Left lobe of liver (tissue), 2 donors: Measurements from ENCODE around the gene TMEM212. TPM values are rescaled to one million over a fixed set of nuclear protein-coding genes. Genes with fewer than 3 reads are reported as not detected.
"Not testable (repeated sequence)": the region's sequence is repeated elsewhere in the genome, so short reads cannot be mapped to it uniquely, and the experiment has no call there.

Experiments
- ATAC-seq: fragments of 200-7000 bp; cut with Tn5 transposase; one replicate; pipeline ENCODE4 v1.9.1; 2020; ENCODE audit warnings: mild to moderate bottlenecking, moderate library complexity
- DNase-seq: peaks from one replicate; pipeline ENCODE4 v3.0.0-alpha.2; 2020; ENCODE audit warnings: low spot score
- total RNA-seq: library from RNA; stranded (reverse); gene quantifications from one replicate; pipeline ENCODE4 v1.2.1, GENCODE V29; 2021
- donor health status: DM: no; HTN: no; CAD: no; lungs with moderate emphysema.
- donor health status: DM: no; HTN: yes; CAD: no.

Gene TMEM212
- total RNA-seq, 1 donor from 2014 or later = not detected

DNA sequence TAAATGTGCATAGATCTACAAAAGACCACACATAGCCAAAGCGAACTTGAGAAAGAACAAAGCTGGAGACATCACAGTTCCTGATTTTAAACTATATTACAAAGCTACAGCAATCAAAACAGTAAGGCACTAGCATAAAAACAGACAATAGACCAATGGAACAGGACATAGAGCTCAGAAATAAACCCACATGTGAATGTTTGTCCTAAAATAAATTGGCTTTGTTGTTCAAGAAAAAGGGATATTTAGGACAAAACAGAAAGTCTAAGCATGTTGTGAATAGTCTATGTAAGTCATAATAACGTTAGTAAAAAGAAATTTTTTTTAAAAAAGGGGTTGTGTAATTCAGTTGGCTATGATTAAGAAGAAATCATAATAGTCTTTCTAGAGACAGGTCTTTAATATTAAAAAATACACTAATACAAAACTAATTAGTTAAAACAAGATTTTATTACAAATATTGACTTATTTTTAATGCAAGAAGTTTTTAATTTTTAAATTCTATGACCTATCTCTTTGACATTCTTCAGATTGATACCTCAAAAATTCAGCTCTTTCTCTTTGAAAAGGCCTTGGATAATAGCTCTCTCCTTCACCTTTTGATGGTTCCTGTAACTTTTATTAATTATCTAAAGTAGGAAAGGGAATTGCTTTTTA is 11.6 kb downstream of the TMEM212 start:
- ATAC-seq (no peak), DNase-seq (no peak)

DNA sequence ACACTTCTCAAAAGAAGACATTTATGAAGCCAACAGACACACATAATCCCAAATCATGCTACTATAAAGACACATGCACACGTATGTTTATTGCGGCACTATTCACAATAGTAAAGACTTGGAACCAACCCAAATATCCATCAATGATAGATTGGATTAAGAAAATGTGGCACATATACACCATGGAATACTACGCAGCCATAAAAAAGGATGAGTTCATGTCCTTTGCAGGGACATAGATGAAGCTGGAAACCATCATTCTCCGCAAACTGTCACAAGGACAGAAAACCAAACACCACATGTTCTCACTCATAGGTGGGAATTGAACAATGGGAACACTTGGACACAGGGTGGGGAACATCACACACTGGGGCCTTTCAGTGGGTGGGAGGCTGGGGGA is 15.6 kb downstream of the TMEM212 start:
- not testable (repeated sequence) for ATAC-seq, DNase-seq

DNA sequence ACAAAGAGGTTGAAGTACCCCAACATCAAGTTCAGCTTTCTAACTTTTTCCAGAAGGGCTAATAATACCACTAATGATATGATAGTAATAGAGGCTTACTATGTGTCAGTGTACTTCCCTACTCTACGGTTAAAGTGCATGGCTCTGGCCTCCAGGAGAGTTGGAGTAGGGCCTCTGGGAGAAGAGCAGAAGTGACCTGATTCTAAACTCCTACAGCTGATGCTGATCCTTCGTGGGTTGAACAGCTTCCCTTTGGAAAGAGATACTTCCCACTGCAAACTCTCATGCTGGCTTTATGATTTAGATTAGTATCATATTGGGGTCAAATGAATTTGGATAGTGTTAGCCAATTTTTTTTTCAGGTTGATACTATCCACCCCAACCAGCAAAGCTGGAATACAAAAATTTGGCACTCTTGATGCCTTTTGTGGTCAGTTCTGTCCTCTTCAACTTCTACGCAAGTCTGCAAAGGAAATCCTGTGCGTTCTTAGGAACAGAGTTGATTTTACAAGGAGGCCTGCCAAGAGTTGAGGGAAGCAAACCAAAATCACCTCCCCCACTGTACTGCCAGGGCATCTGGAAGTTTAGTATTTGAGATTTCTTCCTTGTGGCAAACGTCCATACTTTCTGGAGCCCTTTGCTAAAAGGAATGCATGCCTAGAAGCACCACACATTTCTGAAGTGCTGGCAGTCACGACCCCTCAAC is 17.8 kb downstream of the TMEM212 start:
- peak; percentile 46 for ATAC-seq

DNA sequence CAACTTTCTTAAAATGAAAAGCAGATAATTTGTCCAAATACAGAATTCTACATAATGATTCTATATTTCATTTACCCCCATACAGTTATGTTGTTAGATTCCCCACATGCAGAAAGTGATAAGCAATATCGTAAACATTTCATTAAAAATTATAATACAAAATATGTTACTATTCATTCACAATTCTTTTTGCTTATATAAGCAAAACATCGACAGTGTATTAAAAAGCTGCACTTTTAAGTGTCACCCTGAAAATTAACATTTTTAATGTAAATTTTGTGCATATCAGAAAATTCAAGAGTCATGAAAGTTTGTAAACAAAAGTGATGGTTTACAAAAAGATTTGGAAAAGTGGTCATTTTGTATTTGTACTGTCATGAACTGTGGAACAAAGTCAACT is 19.2 kb downstream of the TMEM212 start:
- DNase-seq (no peak), ATAC-seq (no peak)

More for the DNA sequence above, 17.8 kb downstream of the TMEM212 start:
- DNase-seq = no peak

DNA sequence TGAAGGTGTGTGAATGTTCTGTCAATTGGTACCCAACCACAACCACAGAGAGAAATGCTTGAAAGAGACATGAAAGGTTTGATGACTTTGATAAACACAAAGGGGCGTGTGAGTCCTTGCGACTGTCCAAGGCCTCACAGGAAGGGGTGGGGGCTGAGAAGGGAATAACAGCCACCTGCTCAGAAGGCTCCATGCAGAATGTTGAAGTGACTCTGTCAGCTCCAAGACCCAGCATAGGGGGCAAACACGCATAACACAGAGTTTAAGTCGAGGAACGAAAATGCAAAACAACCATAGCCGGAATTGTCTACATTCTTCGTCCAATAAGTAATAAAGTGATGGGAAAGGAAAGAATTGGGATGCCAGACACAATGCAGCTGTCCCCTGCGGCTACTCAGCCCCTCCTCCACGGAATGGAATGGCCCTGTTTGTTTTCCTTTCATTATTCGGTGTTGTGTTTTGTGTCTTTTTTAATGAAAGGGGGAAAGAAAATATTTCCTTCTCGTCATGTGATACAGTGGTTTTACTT is 19.9 kb downstream of the TMEM212 start:
- DNase-seq (no peak), ATAC-seq (no peak)

DNA sequence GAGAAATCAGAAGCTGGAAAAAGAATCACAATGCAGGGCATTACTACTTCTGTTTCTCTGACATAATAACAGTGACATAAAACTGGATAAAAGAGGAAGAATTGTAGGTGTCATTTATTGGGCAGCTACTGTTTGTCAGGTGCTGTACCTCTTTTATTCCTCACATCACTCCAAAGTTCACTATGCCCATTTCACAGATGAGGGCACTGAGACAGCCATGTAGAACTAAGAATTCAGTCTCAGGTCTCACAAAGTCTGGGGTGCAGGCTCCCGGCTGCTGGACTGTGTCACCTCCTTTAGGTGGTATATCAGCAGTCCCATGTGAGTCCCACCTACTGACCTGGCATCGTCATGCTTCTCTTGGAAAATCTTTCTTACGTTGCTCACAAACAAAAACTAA is 20.8 kb downstream of the TMEM212 start:
- DNase-seq = no peak
- no peak for ATAC-seq

DNA sequence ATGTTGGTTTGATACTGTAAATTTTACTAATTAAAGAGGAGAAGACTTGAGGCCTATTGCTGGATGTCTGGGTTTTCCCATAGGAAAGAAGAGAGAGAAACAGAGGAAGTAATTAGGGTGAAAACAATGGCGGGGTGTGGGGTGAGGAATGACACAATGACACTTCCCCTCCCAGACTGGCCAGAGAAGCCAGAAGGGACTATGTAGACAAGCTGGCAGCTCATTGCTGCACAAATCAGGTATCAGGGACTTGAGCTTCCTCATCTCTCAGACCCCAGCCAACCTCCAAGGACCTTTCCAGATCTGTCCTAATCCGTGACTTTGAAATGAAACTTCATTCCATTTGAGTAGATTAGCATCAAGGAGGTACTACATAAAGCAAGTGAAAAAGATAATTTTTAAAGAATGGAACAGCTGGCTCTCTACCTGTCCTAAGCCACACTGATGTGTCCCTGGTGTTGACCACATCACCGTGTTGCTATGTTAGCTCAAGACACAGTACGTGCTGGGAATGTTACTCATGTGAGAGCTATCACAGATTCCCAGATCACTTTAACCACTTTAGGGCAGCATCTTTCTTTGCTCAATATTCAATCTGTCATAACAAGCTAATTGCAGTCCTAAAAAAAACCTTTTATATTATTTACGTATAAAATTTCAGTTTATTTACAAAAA is 22.2 kb downstream of the TMEM212 start:
- ATAC-seq (no peak), DNase-seq (no peak)

DNA sequence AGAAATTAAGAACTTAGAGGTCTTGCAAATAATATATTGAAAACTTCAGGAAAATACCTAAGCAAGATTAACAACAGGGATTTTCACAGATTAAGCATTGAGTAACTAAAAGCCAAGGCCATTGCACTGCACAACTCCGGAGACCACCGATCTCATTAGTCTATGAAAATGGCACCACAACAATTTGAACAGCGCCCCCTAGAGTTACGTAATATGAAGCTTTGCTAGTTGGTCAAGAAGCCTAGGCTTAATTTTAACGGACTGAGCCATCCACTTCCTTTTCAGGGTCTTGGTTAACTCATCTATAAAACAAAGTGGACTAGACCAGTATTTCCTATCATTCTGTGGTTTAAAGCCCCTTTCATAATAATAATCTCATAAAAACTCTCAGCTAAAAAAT is 24.8 kb downstream of the TMEM212 start:
- ATAC-seq (no peak), DNase-seq (no peak)

DNA sequence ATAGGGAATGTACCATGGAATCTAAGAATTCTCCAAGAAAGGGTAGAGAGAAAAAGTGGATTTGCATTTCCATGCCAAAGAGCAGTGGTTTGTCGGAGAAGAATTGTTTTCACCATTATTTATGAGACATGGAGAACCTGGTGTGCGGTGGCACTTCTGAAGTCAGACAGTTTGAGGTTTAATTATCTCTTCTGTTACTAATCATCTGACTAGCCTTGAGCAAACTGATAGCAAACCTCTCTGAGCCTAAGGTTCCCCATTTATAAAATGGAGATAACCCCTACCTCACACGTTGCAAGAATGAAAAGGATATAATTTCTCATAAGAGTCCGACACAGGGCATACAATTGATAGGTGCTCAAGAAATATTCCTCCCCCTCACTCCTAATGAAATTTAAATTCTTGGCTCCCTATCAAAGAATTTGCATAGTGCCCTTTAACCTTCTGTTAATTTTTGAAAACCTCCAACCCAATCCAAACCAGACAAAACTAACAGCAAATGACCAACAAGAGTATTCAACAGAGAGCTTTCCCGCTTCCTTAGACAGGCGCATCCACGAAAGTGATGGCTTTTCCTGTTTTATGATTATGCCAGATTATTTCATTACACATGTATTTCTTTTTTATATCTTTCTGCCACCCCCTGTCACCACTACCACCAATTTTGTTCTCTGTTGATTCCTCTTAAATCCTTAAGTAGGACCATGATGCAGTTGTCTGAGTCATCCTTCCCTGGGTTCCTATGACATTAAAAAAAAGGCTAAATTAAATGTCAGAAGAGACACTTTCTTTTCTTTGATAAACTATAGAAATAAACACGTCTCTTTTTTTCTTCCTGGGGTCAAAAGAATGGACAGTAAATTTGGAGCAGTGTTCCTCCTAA is 28.5 kb downstream of the TMEM212 start:
- no peak for DNase-seq
- ATAC-seq = no peak

DNA sequence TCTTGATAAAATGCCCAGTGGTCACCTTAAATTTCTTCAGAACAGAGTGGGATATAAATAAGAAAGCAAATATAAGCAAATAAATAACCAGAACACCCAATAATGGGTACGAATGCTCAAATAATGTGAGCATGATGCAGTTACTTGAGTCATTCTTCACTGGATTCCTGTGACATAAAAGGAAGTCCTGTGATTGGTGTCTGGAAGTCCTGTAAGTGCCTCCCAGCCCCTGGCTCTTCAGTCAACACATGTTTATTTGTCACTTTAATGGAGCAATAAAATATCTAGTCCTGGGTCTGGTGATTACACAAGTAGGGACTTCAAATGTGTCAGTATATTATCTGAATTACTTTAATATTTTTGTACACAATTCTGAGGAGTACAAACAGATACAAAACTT is 30.4 kb downstream of the TMEM212 start:
- no peak for DNase-seq
- no peak for ATAC-seq

DNA sequence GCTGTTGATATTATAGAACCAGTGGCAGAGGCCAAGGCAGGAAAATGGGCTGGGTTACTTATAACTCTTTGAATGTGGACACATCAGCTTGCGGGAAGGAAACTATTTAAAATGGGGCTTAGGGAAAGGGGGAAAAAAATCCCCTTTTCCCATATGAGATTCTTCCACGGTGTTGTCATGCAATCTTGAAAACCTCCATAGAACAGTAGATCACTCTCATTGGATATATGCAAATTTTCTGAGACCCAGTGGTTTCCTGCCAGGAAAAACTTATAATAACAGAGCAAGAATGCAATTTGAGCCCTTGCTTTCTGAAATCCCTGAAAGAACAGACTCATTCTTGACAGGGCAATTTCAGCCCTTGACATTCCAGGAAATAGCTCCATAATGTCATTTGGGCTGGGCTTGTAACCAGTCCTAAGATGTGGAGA is 31.1 kb downstream of the TMEM212 start:
- no peak for ATAC-seq
- no peak for DNase-seq

DNA sequence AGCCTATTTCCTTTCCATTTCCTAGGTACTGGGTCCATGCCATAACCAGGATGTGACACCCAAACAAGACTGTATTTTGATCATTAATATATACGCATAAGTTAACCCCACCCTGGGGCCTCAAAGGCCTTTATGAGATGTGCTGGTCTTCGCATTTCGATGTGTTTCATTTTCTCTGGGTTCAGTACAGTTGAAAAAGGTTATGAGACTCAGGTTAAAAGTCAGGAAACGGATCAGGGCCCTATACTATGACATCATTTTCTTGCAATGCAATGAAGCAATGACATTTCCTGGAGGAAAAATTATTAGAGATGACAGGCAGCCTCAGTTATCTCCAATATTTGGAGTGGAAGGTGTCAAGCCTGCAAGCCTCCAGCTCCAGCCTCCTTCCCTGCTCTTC is 31.7 kb downstream of the TMEM212 start:
- ATAC-seq (no peak), DNase-seq (no peak)

DNA sequence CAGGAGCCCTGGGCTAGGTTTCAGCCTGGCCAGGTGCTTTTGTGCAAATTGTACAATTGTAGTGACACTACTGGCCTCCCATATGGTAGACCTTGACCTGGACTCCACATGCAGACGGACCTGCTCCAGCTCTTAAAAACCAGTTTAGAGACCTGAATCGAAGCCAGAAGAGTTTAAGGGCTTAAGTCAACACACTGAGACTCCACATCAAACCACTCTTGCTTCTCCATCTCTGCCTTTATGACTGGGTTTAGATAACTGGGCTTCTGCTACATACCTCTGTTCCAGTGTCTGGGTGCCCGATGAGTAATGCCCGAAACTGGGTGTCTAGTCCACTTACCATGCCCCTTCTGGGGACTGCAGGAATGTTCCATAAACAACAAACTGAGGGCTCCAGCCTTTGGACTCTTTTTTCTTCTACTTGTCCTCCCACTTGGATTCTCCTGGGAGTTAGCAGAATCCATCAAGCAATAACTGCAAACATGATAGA is 32.8 kb downstream of the TMEM212 start:
- ATAC-seq (peak; percentile 37), DNase-seq (no peak)

DNA sequence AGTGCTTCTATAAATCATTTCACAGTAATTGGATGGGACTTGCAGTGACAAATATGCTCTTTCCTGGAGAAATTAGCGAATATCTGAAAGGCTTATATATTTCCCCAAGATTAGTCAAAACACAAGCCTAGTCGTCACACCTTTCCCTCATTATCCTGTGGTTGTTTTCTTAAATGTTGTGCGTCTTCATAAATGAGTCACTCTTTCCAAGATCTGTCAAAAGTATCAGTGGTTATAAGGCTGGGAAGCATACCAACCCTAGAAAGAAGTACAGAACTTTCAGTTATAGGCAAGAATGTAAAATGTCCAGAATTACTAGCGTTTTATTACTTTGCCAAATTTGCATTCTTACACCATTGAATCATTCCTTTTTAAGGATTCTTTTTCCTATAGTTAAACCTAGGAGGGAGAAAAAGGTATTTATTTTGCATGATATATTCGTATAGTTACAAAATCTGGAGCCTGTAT is 33.6 kb downstream of the TMEM212 start:
- no peak for DNase-seq
- ATAC-seq = no peak

DNA sequence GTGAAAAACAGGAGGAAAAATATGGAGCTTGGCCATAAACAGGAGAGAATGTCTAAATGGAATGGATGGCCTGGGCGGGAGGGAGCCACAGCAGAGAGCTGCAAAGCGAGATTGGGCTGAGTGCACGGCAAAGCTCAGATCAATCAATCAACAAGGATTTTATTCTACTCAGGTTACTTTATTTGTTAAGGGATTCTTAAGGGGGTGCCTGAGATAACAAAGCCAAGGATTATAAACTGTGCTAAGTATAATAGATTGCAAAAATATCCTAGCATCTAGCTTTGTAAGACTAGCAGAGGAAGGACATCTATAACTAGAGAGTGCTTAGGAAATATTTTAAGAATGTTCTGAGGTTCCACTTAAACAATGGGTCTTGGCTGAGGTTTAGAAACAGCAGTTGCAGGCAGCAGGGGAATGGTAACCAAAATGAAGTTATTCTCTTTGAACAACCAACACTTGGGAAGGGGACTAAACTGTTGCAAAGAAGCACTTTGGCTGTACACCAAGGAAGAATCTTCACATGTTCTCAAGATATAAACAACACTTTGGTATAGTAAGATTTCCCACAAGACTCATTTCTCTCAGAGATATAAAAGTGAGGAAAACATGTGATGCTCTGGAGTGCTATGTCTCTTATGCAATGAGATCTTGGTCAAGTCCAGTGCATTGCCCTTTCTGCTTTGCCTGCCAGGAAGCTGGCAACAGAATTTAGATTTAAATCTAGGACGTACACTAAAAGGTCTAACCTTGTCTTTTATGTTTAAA is 35.5 kb downstream of the TMEM212 start:
- DNase-seq = peak; percentile 56

DNA sequence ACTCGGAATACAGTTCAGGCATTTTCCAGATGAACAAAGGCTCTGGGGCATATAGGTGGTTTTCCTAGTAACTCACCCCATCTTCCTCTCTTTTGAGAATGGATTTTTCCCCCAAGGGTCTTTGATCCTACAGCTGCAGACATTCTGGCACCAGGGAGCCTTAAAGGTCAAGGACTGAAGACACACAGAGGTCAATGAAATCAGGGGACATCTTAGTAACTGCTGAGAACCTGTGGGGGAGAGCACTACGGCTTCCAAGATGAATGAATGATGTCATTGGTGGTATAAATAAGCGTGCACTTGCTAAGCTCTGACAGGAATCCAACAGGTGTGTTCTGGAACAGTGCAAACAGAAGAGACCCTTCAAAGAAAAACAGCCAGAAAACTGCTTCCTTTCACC is 36.3 kb downstream of the TMEM212 start:
- ATAC-seq (no peak), DNase-seq (no peak)

More for the DNA sequence above, 35.5 kb downstream of the TMEM212 start:
- ATAC-seq = peak; percentile 70

DNA sequence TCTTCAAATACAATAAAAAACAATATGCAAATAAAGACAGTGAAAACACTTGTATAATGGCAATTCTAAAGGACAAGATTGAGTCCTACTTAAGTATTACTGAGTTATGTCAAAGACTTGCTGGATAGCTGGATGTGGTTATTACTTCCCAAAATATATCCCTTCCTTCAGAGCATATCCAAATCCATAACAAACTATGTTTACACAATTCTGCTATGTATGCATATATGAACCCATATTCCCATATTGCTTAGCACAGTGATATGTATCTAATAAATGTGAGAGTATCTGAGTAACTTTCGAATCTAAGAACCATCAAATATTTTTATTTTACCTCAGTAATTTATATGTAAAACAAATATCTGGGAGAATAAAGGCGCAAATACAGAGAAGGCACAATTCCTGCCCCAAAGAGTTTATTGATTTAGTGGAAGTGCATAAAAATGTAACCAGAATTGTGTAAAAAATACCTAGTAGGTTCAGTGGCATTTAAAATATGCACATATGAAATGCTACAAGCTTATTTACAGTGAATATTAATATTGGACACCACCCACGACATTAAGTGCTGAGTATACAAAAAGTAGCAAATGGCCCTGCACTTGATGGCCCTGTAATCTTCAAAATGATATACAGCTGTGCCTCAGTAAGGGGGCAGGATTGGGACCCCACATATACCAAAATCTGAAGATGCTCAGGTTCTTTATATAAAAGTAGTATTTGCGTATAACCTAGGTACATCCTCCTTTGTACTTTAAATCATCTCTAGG is 37.1 kb downstream of the TMEM212 start:
- ATAC-seq = no peak
- DNase-seq = no peak

DNA sequence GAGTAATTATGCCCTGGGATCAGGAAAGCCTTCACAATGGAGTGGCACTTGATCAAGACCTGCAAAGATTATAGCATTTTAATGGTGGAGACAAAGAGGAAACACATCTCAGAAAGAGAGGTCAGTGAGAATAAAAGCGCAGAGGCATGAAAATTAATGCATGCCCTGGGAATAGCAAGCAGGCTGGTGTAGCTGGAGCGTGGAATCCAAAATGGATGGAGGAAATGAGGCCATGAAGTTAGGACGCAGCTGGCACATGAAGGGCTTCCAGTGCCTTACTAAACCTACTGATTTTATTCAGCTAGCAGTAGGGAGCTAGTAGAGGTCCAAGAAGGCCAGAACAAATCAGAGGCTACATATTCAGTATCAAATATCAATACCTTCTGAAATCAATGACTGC is 38.1 kb downstream of the TMEM212 start:
- ATAC-seq (no peak), DNase-seq (no peak)
